Panc1 (cell line): Measurements from ENCODE around the gene SPTBN1. TPM values are rescaled to one million over a fixed set of nuclear protein-coding genes. Genes with fewer than 3 reads are reported as not detected.

Source experiments
- ATAC-seq: fragments of 200-7000 bp; cut with Tn5 transposase; 2 replicates; pipeline ENCODE4 v1.9.1; 2020; ENCODE audit warnings: mild to moderate bottlenecking, moderate library complexity
- BruUV-seq: library from RNA; stranded (reverse); fragments of 400-500 nt; replicated peaks from 2 replicates; lab custom pipeline; 2021; lab: Mats Ljungman, UMichigan
- CTCF ChIA-PET: fragments of 300-600 bp; sonication (Branson Sonifier 250); formaldehyde crosslinking; loops from one replicate; lab custom pipeline; 2022; ENCODE audit warnings: antibody characterized with exemption; lab: Charles Lee
- POLR2A ChIA-PET: fragments of 300-600 bp; sonication (Branson Sonifier 250); formaldehyde crosslinking; loops from one replicate; lab custom pipeline; 2022; ENCODE audit warnings: antibody characterized with exemption; lab: Charles Lee
- DNase-seq: peaks from one replicate; pipeline ENCODE4 v3.0.0-alpha.2; 2010; ENCODE audit warnings: low read depth, low spot score
- H3K27ac ChIP-seq: 2 replicates; pipeline ENCODE4 v1.5.1; 2011; ENCODE audit warnings: mild to moderate bottlenecking, low read length, inconsistent platforms
- H3K27me3 ChIP-seq: fragments of 200-500 bp; sonication (Bioruptor generic); 2 replicates; pipeline ENCODE4 v1.6.0; 2014; ENCODE audit warnings: low read length, inconsistent platforms; ENCODE audit not compliant: control insufficient read depth, insufficient read depth
- H3K36me3 ChIP-seq: fragments of 200-500 bp; sonication (Bioruptor generic); 2 replicates; pipeline ENCODE4 v1.5.1; 2014; ENCODE audit warnings: inconsistent platforms, mild to moderate bottlenecking, low read length, moderate library complexity; ENCODE audit not compliant: control insufficient read depth, insufficient read depth
- H3K4me1 ChIP-seq: 2 replicates; pipeline ENCODE4 v1.5.1; 2011; ENCODE audit warnings: inconsistent platforms, mild to moderate bottlenecking, low read length, moderate library complexity; ENCODE audit not compliant: control insufficient read depth, insufficient read depth
- H3K4me3 ChIP-seq, 2 experiments: 2 replicates each; pipeline ENCODE4 v1.5.1; 2011 to 2012; ENCODE audit warnings: low read depth in 2 of 2, low read length in 2 of 2, mild to moderate bottlenecking in 2 of 2, inconsistent platforms in 1 of 2, moderate library complexity in 1 of 2
- H3K9me3 ChIP-seq: fragments of 200-500 bp; sonication (Bioruptor generic); 2 replicates; pipeline ENCODE4 v1.5.1; 2014; ENCODE audit warnings: low read depth, mild to moderate bottlenecking, inconsistent platforms, low read length, moderate library complexity; ENCODE audit not compliant: control insufficient read depth, insufficient read depth
- CTCF ChIP-seq: fragments of 450-650 bp; IDR thresholded peaks from 2 replicates; pipeline ENCODE4 v1.5.1; 2017; ENCODE audit warnings: mild to moderate bottlenecking
- POLR2AphosphoS5 ChIP-seq: IDR thresholded peaks from 2 replicates; pipeline ENCODE4 v1.6.1; 2012; ENCODE audit warnings: mild to moderate bottlenecking, low read depth, low read length, moderate library complexity
- SIN3A ChIP-seq: IDR thresholded peaks from 2 replicates; pipeline ENCODE4 v1.6.1; 2012; ENCODE audit warnings: low read depth, mild to moderate bottlenecking, low read length, moderate library complexity, borderline replicate concordance; ENCODE audit not compliant: insufficient read depth
- TCF7L2 ChIP-seq: IDR thresholded peaks from 2 replicates; pipeline ENCODE4 v1.6.1; 2011; ENCODE audit warnings: mild to moderate bottlenecking, low read depth, low read length, inconsistent platforms
- in situ Hi-C: cut with HindIII; loops from 2 replicates; pipeline ENCODE4 v1.10.0; 2016; ENCODE audit warnings: low sequenced_read_pairs, low pct_unique_long_range_greater_than_20kb
- intact Hi-C: fragments of 100-400 bp; cut with micrococcal nuclease; formaldehyde crosslinking; loops from one replicate; pipeline ENCODE4 v1.10.0; 2022; ENCODE audit not compliant: unreplicated experiment
- total RNA-seq: library from RNA; stranded (reverse); gene quantifications from one replicate; pipeline ENCODE4 v1.2.1, GENCODE V29; 2021; ENCODE audit not compliant: unreplicated experiment
- TF ChIP-seq, protein P1 (sequence below), 2 experiments: IDR thresholded peaks; 2 replicates each; pipeline ENCODE4 v1.6.1; 2011 to 2012; ENCODE audit warnings: low read depth in 2 of 2, control low read depth in 1 of 2, low read length in 1 of 2, mild to moderate bottlenecking in 1 of 2, moderate library complexity in 1 of 2; ENCODE audit not compliant: insufficient read depth in 1 of 2

The SPTBN1 gene
- total RNA-seq, 1 experiment from 2014 or later = 169 TPM

DNA sequence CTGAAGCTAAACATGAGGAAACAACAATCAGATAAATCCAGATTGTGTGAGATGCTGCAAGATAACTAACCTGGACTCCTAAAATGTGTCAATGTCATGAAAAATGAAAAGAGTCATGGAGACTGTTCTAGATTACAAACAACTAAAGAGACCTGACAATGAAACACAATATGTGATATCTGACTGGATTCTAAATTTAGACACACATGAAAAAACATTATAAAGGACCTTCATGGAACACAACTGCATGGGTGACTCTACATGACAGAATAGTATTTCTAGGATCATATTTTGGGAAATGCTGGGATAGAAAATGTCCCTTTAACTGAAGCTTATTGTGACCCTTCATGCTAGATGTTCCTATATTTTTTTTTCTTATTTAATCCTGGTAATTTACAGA, 18.5 kb upstream of the SPTBN1 start:
- H3K4me3 ChIP-seq = no peak overlapping the region
- TF ChIP-seq, protein P1, sequence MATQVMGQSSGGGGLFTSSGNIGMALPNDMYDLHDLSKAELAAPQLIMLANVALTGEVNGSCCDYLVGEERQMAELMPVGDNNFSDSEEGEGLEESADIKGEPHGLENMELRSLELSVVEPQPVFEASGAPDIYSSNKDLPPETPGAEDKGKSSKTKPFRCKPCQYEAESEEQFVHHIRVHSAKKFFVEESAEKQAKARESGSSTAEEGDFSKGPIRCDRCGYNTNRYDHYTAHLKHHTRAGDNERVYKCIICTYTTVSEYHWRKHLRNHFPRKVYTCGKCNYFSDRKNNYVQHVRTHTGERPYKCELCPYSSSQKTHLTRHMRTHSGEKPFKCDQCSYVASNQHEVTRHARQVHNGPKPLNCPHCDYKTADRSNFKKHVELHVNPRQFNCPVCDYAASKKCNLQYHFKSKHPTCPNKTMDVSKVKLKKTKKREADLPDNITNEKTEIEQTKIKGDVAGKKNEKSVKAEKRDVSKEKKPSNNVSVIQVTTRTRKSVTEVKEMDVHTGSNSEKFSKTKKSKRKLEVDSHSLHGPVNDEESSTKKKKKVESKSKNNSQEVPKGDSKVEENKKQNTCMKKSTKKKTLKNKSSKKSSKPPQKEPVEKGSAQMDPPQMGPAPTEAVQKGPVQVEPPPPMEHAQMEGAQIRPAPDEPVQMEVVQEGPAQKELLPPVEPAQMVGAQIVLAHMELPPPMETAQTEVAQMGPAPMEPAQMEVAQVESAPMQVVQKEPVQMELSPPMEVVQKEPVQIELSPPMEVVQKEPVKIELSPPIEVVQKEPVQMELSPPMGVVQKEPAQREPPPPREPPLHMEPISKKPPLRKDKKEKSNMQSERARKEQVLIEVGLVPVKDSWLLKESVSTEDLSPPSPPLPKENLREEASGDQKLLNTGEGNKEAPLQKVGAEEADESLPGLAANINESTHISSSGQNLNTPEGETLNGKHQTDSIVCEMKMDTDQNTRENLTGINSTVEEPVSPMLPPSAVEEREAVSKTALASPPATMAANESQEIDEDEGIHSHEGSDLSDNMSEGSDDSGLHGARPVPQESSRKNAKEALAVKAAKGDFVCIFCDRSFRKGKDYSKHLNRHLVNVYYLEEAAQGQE (IDR thresholded peaks at IDR 0.05; ENCODE audit: insufficient read depth in 1 of 2, low read depth in 2 of 2, low read length in 1 of 2) = no peak
- no peak for TF ChIP-seq CTCF
- TF ChIP-seq SIN3A = no peak
- TF ChIP-seq TCF7L2 = no peak
- TF ChIP-seq POLR2AphosphoS5 = no peak
- no peaks in the 10 kb centered on the region; the same call in 1 of the 2 replicates for H3K27me3 ChIP-seq
- in situ Hi-C loops (no loop called here), intact Hi-C loops (no loop called here)
- H3K4me1 ChIP-seq = no peaks in the 10 kb centered on the region
- no peaks in the 10 kb centered on the region for H3K9me3 ChIP-seq
- ChIA-PET CTCF (no interaction called here), POLR2A (no interaction called here)
- DNase-seq = no peak
- H3K36me3 ChIP-seq = no peaks in the 10 kb centered on the region
- H3K27ac ChIP-seq = no peak overlapping the region
- no TSS peak for BruUV-seq
- no peak for ATAC-seq

- H3K9me3 ChIP-seq = no peaks in the 10 kb centered on the region
- POLR2A ChIA-PET = interaction anchor here (0.6 kb wide), 1 partner anchor 1739 kb away, joined by 3 read pairs; no protein-coding TSS in a partner anchor
Measured at GRCh38 chr2:54438271-54438670, 17.9 kb upstream of the SPTBN1 start.

More at GRCh38 chr2:54438271-54438670, 17.9 kb upstream of the SPTBN1 start:
- CTCF ChIA-PET = no interaction called here
- H3K4me1 ChIP-seq = no peaks in the 10 kb centered on the region
- no peak overlapping the region for H3K4me3 ChIP-seq
- DNase-seq = no peak
- intact Hi-C loops (no loop called here), in situ Hi-C loops (no loop called here)
- BruUV-seq = no TSS peak
- H3K27me3 ChIP-seq = no peaks in the 10 kb centered on the region; the same call in 1 of the 2 replicates
- H3K36me3 ChIP-seq = no peaks in the 10 kb centered on the region
- no peak for TF ChIP-seq CTCF
- TF ChIP-seq, protein P1 (IDR thresholded peaks at IDR 0.05; ENCODE audit: insufficient read depth in 1 of 2, low read depth in 2 of 2, low read length in 1 of 2) = no peak
- TF ChIP-seq POLR2AphosphoS5 = no peak
- TF ChIP-seq TCF7L2 = no peak
- TF ChIP-seq SIN3A = no peak
- ATAC-seq = no peak
- no peak overlapping the region for H3K27ac ChIP-seq
